Measurements from ENCODE around the gene CFAP100.

CFAP100 gene

GRCh38 chr3:126406389-126407296 is 11.9 kb downstream of the CFAP100 start:
- no peak for DNase-seq

- DNase-seq, result no peak
Measured at GRCh38 chr3:126407412-126408044, 12.8 kb downstream of the CFAP100 start.

- no peak for DNase-seq
Measured at GRCh38 chr3:126408099-126408498, 13.4 kb downstream of the CFAP100 start.

- DNase-seq, result no peak
Measured at GRCh38 chr3:126412841-126413692, 18.4 kb downstream of the CFAP100 start.

GRCh38 chr3:126413693-126414080 is 19.0 kb downstream of the CFAP100 start:
- no peak for DNase-seq

GRCh38 chr3:126414406-126414805 is 19.7 kb downstream of the CFAP100 start:
- no peak for DNase-seq

- no peak for DNase-seq
Measured at GRCh38 chr3:126414961-126415660, 20.4 kb downstream of the CFAP100 start.

GRCh38 chr3:126415661-126416591 is 21.2 kb downstream of the CFAP100 start:
- no peak for DNase-seq

GRCh38 chr3:126416943-126417342 is 22.2 kb downstream of the CFAP100 start:
- DNase-seq, result no peak

GRCh38 chr3:126417515-126417914 is 22.8 kb downstream of the CFAP100 start:
- no peak for DNase-seq

- DNase-seq, result no peak
Measured at GRCh38 chr3:126417981-126418530, 23.3 kb downstream of the CFAP100 start.

GRCh38 chr3:126418661-126419131 is 24.0 kb downstream of the CFAP100 start:
- DNase-seq, result no peak

GRCh38 chr3:126419151-126419703 is 24.5 kb downstream of the CFAP100 start:
- DNase-seq, result no peak

- no peak for DNase-seq
Measured at GRCh38 chr3:126419886-126420786, 25.4 kb downstream of the CFAP100 start.

- no peak for DNase-seq
Measured at GRCh38 chr3:126421573-126422119, 26.9 kb downstream of the CFAP100 start.

GRCh38 chr3:126422121-126422520 is 27.4 kb downstream of the CFAP100 start:
- no peak for DNase-seq

- DNase-seq, result no peak
Measured at GRCh38 chr3:126422571-126423091, 27.9 kb downstream of the CFAP100 start.

GRCh38 chr3:126423191-126424038 is 28.7 kb downstream of the CFAP100 start:
- no peak for DNase-seq
